NK-92 treated with Interleukin-12 subunit alpha and Interleukin-12 subunit beta, amount 100 ng/mL, for 24 hours (cell line): ENCODE data around the gene PACSIN2.
"Not testable (repeated sequence)": the region's sequence is repeated elsewhere in the genome, so short reads cannot be mapped to it uniquely, and the experiment has no call there.

Experiments used
- DNase-seq: peaks from one replicate; lab custom pipeline; 2025; lab: John Stamatoyannopoulos, UW

Gene PACSIN2

GRCh38 chr22:42964994-42965699, 49.8 kb downstream of the PACSIN2 start:
- no peak for DNase-seq

- no peak for DNase-seq
Observed at GRCh38 chr22:42963231-42963595, 51.7 kb downstream of the PACSIN2 start.

DNA sequence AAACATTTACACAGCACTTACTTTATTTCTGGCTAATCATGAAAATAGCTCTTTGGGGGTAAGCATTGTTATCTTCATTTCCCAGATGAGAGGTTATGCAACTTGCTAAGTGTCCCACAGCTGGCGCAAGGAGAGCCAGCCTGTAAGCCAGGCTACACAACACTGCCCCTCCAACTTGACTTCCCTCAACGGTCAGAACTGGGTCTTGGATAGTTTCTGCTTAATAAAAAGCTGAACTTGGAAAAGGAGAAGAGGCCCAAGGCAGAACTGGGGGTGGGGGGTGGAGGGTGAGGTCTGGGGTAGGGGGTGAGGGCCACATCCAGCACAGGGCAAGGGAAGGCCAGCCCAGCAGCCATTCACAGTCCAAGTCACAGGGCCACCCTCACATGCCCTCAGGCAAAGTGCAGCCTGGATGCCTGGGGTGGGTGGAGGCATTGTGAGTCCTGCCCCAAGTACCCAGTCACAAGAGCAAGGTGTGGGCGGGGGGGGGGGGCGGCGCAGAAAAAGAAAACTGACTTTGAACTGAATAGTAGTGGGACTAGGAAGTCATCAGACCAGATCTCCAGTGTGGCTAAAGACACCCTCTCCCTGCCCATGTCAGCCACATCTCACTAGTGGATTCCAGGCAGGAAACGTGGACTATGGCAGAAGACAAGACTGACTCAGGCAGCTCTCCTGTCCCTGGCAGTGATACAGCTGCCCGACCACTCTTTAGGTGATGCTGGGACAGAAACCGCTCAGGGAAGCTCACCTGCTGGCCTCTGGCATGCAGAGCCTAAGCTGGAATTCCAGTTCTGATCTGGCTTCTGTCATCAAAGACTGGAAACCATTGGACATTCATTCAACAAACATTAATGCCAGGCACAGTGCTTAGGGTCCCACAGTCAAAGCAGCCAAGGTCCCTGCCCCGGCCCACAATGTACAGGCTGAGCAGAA, 52.4 kb downstream of the PACSIN2 start:
- DNase-seq, result no peak

DNA sequence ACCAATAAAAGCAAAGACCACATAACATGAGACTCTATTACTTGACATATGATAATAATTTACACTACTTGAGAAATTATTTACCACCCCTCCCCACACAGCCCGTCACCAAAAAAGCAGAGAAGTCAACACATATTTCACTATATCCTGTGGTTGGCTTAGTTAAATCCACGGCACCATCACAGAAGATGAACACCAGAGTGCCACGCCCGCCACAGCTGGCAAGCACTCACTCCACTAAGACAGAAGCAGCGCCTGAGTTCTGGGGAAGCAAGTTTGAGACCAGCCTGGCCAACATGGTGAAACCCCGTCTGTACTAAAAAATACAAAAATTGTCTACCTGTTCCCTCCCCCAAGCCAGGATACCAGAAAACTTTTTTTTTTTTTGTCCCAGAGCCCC, 53.1 kb downstream of the PACSIN2 start:
- no peak for DNase-seq

GRCh38 chr22:42961400-42961690, 53.6 kb downstream of the PACSIN2 start:
- DNase-seq, result not testable (repeated sequence)

GRCh38 chr22:42960531-42961399, 54.2 kb downstream of the PACSIN2 start:
- no peak for DNase-seq

DNA sequence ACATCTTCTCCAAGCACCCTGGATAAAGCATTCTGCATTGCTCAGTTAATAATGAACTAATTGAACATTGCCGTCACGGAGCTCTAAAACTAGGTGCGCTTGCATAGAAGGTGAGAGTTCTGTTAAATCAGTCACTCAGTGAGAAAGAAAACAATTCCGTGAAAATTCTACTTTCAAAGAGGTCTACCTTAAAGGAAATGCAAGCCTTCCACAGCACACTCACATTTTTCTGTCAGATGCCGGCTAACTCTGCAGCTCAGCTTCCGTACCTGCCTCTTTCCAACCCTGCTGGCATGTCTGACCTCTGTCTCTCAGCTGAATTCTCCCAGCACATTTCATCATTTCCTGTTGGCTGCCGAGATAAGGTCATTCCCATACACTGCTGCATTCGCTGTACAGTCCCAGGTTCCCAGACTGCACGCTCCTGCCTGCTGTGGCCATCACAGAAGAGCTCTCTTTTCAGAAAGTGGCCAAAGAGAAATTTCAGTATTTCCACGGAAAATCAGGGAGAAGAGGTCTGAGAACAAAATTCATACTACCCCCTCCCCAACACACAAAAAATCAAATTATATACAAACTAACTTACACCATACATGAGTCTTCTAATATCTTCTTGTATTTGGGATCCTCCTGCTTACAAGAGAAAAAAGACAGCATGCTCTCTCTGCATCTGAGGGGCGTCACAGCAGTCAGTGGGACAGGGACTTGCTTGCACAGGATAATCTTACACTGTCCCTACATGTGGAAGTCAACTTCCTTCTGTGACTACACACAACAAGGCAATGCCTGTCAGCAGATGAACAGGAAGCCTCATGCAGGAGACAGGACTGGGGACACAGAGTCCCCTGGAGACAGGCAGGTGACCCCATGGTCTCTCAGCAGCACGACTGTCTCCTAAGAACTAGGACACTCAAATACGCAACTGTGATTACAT, 55.1 kb downstream of the PACSIN2 start:
- no peak for DNase-seq

DNA sequence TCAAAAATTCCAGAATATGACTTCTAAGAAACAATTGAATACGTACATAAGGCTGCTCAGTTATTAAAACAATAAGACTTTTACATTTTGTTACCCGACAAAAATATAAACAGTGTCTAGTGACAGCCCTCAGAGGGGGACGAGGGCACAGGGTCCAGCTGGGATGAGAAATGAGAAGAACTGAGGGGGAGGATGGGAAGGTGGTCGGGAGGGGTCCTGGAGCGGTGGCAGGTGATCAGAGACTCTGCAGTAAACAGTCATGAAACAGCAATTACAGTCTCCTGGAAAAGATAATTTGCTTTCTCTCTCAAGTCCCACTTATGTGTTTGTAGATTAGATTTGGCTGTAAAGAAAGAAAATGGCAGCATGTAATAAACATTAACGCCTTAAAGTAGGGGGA, 56.0 kb downstream of the PACSIN2 start:
- no peak for DNase-seq

GRCh38 chr22:42957958-42958357, 57.0 kb downstream of the PACSIN2 start:
- DNase-seq, result no peak

- DNase-seq, result no peak
Observed at GRCh38 chr22:42957544-42957943, 57.4 kb downstream of the PACSIN2 start.

DNA sequence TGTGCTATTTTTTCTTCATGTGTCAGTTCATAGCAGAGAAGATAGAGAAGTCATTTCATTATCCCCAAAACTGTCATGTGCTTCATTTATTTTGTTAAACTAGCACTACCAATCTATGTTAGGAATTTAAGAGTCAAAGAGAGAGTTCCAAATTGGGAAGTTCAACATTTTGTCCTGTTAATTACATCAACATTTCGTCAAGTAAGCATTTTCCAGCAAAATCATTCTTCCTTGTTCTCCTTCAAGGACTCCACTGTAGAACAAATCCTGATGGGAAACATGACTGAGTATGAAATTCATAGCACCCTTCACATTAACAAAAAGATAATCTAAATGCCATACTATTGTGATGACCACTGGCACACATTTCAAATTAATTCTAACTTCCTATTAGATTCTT, 59.1 kb downstream of the PACSIN2 start:
- DNase-seq, result no peak

DNA sequence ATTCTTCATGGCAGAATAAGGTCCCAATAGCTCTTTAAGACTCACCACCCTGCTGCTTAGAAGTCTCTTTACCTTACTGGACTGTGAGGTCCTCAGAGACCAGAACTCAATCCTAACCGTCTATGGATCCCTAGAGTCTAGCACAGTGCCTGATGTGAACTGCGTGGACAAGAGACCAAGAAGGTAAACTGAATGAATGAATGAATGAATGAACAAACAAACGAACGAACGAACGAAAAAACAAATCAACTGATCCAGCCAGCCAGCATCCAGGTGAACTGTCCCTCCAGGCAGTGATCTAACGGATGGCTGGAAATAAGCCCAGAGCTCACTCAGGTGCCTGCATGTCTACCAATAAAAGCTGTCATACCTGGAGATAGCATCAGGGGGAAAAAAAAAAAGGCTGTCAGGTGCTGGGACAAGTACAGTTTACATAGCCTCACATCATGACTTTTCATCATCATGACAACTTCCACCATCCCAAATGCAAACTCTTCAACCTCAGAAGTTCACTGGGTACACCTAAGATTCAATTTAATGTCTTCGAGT, 59.8 kb downstream of the PACSIN2 start:
- no peak for DNase-seq

DNA sequence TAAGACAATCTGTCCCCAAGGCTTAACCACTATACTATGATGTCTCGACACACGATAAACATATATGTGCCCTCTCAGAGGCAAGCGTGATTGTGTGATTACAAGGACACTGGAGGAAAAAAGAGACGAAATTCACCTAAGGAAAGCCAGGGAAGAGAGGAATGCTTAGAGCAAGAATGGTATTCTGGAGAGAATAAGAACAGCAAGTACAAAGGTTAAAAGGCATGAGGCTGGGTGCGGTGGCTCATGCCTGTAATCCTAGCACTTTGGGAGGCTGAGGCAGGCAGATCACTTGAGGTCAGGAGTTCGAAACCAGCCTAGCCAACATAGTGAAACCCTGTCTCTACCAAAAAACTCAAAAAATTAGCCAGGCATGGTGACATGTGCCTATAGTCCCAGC, 61.2 kb downstream of the PACSIN2 start:
- not testable (repeated sequence) for DNase-seq

DNA sequence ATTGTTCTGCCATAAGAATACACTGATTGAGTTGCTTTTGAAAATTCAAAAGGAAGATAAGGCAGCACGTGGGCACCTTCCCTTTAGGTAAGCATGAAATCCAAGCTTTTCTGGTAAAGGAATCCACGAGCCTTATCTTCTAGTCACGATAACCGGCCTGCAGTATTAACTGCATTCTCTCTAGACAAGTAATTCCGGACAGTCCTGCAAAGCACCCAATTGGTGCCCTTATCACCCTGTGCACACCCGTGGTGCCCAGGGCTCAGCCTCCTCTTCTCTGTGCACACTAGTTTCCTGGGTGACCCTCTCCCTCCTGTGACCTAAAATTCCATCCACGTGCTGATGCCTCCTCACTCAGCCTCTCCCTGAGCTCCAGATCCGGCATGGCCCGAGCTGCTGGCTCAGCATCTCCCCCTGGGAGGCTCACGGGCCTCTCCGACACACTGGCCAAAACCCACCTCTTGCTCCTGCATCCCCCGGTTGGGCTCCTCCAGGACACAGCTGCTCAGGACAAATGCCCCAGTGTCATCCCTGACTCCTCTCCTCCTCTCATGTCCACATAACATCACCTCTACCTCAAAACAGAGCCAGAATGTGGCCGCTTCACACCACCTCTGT, 63.7 kb downstream of the PACSIN2 start:
- DNase-seq, result no peak

DNA sequence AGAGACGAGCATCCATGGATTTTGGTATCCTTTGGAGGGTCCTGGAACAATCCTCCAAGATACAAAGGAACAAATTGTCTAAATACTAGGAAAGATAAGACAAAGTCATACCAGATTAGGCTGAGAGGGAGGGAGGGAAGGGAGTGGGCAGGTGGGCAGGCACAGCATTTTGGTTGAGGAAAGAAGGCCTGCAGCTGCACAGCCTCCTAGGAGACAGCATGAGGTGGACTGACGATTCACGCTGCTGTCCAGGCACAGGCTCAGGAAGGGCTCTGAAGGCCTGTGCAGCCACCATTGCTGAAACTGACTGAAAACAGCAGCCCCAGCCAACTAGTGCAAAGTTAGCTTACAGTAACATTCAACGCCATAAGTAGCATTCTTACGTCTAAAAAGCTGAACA, 64.7 kb downstream of the PACSIN2 start:
- no peak for DNase-seq

DNA sequence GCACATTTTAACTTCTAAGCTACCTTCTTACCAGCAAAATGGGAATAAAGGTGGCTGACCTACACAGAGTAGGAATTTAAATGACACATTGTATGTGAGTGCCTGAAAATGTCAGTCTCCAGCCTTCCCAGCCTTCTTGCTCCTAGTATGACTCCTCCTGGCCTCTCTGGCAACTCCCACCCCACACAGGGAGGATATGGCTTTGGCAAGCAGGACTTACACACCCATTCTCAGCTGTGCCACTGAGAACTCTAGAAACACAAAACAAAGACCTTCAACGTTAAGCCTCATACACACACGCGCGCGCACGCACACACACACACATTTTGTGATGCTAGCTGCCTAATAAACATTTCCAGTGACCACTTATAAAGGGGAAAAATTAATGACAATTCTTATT, 65.8 kb downstream of the PACSIN2 start:
- no peak for DNase-seq

DNA sequence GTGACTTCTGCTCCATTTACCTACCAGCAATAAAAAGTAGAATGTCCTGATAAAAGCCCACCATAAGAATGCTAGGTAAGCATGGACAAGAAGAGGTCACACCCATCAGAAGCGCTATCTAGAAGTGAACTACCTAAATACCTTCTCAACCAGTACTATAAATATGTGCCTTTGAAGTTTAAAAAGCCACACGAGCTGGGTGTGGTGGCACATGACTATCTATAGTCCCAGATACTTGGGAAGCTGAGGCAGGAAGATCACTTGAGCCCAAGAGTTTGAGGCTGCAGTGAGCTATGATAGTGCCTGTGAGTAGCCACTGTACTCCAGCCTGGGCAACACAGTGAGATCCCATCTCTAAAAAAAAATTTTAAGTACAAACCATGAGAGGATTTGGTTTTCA, 66.7 kb downstream of the PACSIN2 start:
- DNase-seq, result no peak

- no peak for DNase-seq
Observed at GRCh38 chr22:42947211-42947990, 67.5 kb downstream of the PACSIN2 start.

- no peak for DNase-seq
Observed at GRCh38 chr22:42946546-42947198, 68.3 kb downstream of the PACSIN2 start.
